ENCODE data around the gene SHLD1. TPM values are rescaled to one million over a fixed set of nuclear protein-coding genes. Genes with fewer than 3 reads are reported as not detected.

The SHLD1 gene
- total RNA-seq, 1 donor from 2014 or later: 4.1 TPM

GRCh38 chr20:5890773-5891441 is 140.7 kb downstream of the SHLD1 start:
- Mint-ChIP-seq H3K9me3 (no peaks in the 10 kb centered on the region), H3K27ac (no peak overlapping the region), H3K4me3 (no peak overlapping the region), H3K27me3 (peaks cover 10% of the 10 kb centered on the region), H3K36me3 (no peaks in the 10 kb centered on the region), H3K4me1 (ENCODE audit: unreplicated experiment) (no peaks in the 10 kb centered on the region)
- no peak for TF ChIP-seq CTCF (conservative IDR thresholded peaks at IDR 0.05)
- DNase-seq (ENCODE audit: extremely low spot score, unreplicated experiment): no peak

GRCh38 chr20:5893052-5893451 is 142.9 kb downstream of the SHLD1 start:
- Mint-ChIP-seq H3K4me1 (ENCODE audit: unreplicated experiment) (no peaks in the 10 kb centered on the region), H3K36me3 (no peaks in the 10 kb centered on the region), H3K4me3 (no peak overlapping the region), H3K9me3 (no peaks in the 10 kb centered on the region), H3K27me3 (peaks cover 23% of the 10 kb centered on the region), H3K27ac (no peak overlapping the region)
- TF ChIP-seq CTCF (conservative IDR thresholded peaks at IDR 0.05): no peak
- DNase-seq (ENCODE audit: extremely low spot score, unreplicated experiment): no peak

GRCh38 chr20:5893621-5894020 is 143.4 kb downstream of the SHLD1 start:
- Mint-ChIP-seq H3K36me3 (no peaks in the 10 kb centered on the region), H3K4me3 (no peak overlapping the region), H3K9me3 (no peaks in the 10 kb centered on the region), H3K27ac (no peak overlapping the region), H3K27me3 (peaks cover 23% of the 10 kb centered on the region), H3K4me1 (ENCODE audit: unreplicated experiment) (no peaks in the 10 kb centered on the region)
- TF ChIP-seq CTCF (conservative IDR thresholded peaks at IDR 0.05): no peak
- DNase-seq (ENCODE audit: extremely low spot score, unreplicated experiment): no peak

GRCh38 chr20:5895626-5896025 is 145.4 kb downstream of the SHLD1 start:
- Mint-ChIP-seq H3K36me3 (no peaks in the 10 kb centered on the region), H3K27ac (no peak overlapping the region), H3K4me1 (ENCODE audit: unreplicated experiment) (no peaks in the 10 kb centered on the region), H3K9me3 (no peaks in the 10 kb centered on the region), H3K4me3 (no peak overlapping the region), H3K27me3 (peaks cover 27% of the 10 kb centered on the region)
- DNase-seq (ENCODE audit: extremely low spot score, unreplicated experiment): no peak
- TF ChIP-seq CTCF (conservative IDR thresholded peaks at IDR 0.05): no peak

GRCh38 chr20:5899444-5899843 is 149.2 kb downstream of the SHLD1 start:
- Mint-ChIP-seq H3K36me3 (no peaks in the 10 kb centered on the region), H3K9me3 (no peaks in the 10 kb centered on the region), H3K27ac (no peak overlapping the region), H3K4me1 (ENCODE audit: unreplicated experiment) (no peaks in the 10 kb centered on the region), H3K27me3 (peaks cover 37% of the 10 kb centered on the region), H3K4me3 (no peak overlapping the region)
- no peak for TF ChIP-seq CTCF (conservative IDR thresholded peaks at IDR 0.05)
- no peak for DNase-seq (ENCODE audit: extremely low spot score, unreplicated experiment)

Measured in type B pancreatic cell (in vitro differentiated cells).